GM12873 (cell line): Measurements from ENCODE around the gene CDK19.

Source experiments
- CTCF ChIP-seq: IDR thresholded peaks from 2 replicates; pipeline ENCODE4 v1.5.1; 2012; ENCODE audit warnings: low read depth, mild to moderate bottlenecking, moderate library complexity, low read length, control low read depth; ENCODE audit not compliant: insufficient read depth; ENCODE audit errors: missing control alignments

The CDK19 gene

GRCh38 chr6:110813338-110814101 is 1.7 kb downstream of the CDK19 start:
- TF ChIP-seq CTCF, result no peak

- TF ChIP-seq CTCF, result no peak
These were observed 2.5 kb downstream of the CDK19 start for GRCh38 chr6:110812719-110813118.

- no peak for TF ChIP-seq CTCF
These were observed 4.2 kb downstream of the CDK19 start for GRCh38 chr6:110810896-110811586.

GRCh38 chr6:110809792-110810191 is 5.5 kb downstream of the CDK19 start:
- no peak for TF ChIP-seq CTCF

GRCh38 chr6:110800839-110801196 is 14.5 kb downstream of the CDK19 start:
- no peak for TF ChIP-seq CTCF

- TF ChIP-seq CTCF, result no peak
These were observed 15.0 kb downstream of the CDK19 start for GRCh38 chr6:110800196-110800838.

- no peak for TF ChIP-seq CTCF
These were observed 15.6 kb downstream of the CDK19 start for GRCh38 chr6:110799655-110800054.
